Epidermal melanocyte (primary cell): ENCODE data around the gene TTC28.
"Not testable (repeated sequence)": the region's sequence is repeated elsewhere in the genome, so short reads cannot be mapped to it uniquely, and the experiment has no call there.

Source experiments
- DNase-seq: peaks from one replicate; pipeline ENCODE4 v3.0.0; 2011; ENCODE audit warnings: low spot score; ENCODE audit not compliant: insufficient read length

The TTC28 gene

DNA sequence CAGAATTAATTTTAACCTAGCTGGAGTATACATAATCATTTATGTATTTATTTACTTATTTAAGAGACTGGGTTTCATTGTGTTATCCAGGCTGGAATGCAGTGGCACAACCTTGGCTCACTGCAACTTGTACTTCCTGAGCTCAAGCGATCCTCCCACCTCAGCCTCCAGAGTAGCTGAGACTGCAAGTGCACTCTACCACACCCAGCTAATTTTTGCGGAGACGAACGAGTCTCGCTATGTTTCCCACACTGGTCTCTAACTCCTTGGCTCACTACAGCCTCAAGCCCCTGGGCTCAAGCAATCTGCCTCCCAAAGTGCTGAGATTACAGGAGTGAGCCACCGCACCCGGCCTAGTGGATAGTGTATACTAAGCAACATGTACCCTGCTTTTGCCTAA is 1.5 kb downstream of the TTC28 start:
- not testable (repeated sequence) for DNase-seq

DNA sequence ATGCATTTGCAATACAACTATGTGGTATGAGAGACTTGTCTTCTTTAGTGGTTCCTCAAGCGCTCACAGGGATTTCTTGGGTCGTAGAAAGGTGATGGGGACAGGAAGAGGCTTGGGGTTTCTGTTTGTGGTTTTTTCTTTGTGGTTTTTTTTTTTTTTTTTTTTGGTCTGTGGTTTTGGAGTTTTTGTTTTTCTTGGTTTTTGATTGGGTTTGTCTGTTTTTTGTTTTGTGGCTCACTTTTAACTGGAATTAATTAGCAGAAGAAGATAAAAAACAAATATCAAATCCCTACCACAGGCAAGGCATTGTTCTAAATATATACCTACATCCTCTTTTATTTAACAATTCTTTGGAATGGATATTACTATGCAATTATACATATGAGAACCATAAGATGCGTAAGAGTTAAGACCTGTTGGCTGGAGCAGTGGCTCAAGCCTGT is 5.5 kb downstream of the TTC28 start:
- no peak for DNase-seq

DNA sequence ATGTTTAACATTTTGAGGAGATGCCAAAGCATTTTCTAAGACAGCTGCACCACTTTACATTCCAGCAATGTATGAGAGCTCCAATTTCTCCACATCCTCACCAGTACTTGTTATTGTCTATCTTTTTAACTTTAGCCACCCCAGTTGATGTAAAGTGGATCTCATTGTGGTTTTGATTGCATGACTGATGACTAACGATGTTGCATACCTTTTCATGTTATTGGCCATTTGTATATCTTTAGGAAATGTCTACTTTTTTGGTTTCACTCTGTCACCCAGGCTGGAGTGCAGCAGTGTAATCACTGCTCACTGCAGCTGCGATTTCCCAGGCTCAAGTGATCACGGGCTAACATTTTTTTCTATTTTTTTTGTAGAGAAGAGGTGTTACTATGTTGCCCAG is 8.9 kb downstream of the TTC28 start:
- DNase-seq = no peak

DNA sequence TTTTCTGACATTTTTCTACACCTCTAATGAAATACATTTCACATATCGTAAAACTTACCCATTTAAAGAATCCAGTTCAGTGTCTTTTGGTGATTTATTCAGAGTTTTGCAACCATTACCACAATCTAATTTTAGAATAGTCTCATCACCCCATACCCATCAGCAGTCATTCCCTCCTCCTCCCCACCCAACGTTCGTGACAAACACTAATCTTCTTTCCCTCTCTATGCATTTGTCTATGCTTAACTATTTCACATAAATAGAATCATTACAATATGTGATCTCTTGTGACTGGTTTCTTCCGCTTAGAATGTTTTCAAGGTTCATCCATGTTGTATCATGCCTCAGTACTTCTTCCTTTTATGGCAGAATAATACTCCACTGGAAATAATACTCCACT is 9.5 kb downstream of the TTC28 start:
- no peak for DNase-seq

DNA sequence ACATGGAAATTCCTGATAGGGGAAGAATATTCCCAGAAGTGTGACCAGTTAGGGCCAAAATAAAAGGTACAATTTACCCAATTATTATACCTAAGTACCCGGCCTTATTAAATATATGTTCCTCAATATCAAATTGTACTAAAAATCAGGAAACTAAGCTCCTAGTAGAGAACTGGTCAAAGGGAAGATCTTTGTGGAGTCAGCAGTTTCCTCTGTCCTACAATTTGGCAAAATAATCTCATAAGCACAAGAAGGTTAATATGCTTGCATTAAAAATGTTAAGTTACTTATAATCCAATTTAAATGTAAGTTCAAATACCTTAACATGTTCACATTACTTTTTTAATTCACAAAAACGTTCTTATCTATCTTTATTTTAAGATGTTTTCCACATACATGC is 10.3 kb downstream of the TTC28 start:
- DNase-seq = no peak

DNA sequence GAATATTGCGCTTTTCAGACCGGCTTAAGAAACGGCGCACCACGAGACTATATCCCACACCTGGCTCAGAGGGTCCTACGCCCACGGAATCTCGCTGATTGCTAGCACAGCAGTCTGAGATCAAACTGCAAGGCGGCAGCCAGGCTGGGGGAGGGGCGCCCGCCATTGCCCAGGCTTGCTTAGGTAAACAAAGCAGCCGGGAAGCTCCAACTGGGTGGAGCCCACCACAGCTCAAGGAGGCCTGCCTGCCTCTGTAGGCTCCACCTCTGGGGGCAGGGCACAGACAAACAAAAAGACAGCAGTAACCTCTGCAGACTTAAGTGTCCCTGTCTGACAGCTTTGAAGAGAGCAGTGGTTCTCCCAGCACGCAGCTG is 16.1 kb downstream of the TTC28 start:
- DNase-seq = not testable (repeated sequence)

DNA sequence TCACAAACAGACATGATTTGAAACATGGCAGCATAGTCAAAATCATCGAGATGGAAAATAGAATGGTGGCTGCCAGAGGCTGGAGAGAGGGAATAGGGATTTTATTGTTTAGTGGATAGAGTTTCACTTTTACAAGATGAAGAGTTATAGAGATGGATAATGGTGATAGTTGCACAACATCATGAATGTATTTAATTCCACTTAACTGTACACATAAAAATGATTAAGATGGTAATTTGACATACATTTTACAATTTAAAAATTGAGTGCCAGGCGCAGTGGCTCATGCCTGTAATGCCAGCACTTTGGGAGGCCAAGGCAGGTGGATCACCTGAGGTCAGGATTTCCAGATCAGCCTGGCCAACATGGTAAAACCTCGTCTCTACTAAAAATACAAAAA is 21.2 kb downstream of the TTC28 start:
- no peak for DNase-seq

DNA sequence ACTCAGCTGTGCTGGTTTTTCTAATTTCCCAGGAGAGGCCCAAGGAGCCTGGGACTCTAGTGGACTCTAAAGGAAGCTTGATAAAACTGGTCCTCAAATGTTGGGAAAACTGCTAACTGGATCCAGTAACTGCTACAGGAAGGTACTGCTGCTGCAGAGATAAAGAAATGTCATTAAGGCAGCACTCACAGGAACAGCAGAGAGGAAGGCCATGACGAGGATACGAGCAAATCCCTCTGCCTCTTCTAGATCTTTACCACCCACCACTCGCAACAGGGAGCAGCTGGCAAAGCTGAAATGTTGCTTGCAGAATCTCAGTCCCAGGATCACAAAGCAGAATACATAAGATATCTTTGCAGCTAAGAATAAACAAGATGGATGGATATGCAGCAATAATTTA is 23.5 kb downstream of the TTC28 start:
- no peak for DNase-seq

DNA sequence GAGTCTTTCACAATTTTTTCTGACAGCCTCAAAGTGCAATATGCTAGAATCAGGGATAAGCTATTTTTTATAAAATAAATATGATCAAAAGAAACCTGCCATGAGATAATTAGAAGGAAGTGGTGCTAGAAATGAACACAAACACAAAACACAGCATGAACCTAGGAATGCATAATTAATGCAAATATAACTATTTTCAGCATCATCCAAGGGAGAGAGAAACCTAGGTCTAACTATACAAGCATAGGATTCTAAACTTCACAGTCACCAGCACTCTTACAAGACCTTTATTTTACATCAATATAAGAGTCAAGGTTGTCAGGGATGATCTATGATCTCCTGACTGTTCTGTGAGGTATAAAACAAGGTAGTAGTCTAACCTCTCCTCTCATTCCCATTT is 29.2 kb downstream of the TTC28 start:
- DNase-seq = no peak

DNA sequence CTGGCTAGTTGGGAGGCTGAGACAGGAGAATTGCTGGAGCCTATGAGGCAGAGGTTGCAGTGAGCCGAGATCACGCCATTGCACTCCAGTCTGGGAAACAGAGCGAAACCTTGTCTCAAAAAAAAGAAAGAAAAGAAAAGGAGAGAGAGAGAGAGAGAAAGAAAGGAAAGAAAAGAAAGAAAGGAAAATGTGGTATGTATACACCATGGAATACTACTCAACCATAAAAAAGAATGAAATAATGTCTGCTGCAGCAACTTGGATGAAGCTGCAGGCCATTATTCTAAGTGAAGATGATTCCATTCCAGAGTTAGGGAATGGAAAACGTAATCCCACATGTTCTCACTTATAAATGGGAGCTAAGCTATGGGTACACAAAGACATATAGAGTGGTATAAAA is 30.8 kb downstream of the TTC28 start:
- no peak for DNase-seq

DNA sequence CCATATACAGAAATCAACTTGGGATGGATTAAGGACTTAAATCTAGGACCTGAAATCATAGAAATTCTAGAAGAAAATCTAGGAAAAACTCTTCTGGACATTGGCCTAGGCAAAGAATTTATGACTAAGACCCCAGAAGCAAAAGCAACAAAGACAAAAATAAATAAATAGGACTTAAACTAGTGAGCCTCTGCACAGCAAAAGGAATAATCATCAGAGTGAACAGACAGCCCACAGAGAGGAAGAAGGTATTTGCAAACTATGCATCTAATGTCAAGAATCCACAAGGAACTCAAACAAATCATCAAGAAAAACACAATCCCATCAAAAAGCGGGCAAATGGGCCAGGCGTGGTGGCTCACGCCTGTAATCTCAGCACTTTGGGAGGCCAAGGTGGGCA is 32.4 kb downstream of the TTC28 start:
- DNase-seq = no peak

DNA sequence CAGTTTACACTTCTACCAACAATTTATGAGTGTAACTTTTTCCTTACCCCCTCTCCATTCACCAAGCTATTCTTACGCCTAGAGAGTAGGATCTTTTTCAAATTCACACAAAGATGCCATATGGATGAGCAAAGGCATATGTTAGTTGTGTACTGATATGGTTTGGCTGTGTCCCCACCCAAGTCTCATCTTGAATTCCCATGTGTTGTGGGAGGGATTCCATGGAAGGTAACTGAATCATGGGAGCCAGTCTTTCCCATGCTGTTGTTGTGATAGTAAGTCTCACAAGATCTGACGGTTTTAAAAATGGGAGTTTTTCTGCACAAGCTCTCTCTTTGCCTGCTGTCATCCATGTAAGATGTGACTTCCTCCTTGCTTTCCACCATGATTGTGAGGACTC is 40.3 kb downstream of the TTC28 start:
- no peak for DNase-seq

DNA sequence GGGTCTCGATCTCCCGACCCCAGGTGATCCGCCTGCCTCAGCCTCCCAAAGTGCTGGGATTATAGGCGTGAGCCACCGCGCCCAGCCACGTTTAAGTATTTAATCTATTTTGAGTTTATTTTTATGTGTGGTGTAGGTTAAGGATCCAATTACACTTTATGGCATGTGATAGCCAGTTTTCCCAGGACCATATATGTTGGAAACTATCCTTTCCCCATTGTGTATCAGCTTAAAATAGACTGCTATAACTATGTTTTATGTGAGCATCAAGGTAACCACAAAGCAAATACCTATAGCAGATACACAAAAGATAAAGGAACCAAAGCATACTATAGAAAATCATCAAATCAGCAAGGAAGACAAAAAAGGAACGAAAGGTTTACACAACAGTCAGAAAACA is 42.4 kb downstream of the TTC28 start:
- DNase-seq = no peak

DNA sequence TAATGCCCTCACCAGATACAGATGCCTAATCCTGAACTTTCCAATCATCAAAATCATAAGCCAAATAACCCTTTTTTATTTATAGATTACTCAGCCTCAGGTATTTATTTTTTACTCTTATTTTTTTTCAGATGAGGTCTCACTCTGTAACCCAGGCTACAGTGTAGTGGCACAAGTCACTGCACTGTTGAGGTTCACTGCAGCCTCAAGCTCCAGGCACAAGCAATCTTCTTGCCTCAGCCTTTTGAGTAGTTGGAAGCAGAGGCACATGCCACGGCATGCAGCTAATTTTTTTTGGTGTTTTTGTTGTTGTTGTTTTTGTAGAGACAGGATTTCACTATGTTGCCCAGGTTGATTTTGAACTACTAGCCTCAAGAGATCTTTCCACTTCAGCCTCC is 49.5 kb downstream of the TTC28 start:
- DNase-seq = no peak

DNA sequence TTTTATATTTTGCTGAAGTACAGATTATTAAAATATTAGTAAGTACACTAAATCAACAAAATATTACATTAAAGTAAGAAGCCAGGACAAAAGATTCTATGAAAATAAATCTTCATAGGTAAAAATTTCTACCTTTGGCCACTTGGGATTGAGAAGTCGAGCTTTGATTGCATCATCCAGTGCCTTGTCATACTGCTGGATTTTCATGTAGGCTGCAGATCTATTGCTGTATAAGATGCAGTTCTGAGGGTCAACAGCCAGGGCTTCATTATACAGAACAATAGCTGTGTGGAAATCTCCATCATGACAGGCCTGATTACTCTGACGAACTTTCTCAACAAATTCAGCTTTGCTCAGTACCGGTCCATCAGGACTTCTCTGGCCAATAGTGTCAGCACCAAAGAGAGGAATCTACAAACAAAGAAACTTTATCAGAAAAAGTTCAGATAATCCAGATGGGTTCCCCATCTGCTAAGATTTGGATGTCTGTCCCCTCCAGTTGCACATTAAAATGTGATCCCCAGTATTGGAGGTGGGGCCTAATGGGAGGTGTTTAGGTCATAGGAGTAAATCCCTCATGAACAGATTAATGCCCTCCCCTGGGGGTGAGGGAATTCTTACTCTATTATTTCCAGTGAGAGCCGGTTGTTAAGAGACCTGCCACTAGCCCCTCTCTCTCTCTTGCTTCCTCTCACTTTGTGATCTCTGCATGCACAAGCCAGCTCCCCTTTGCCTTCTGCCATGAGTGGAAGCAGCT is 50.0 kb downstream of the TTC28 start:
- no peak for DNase-seq

DNA sequence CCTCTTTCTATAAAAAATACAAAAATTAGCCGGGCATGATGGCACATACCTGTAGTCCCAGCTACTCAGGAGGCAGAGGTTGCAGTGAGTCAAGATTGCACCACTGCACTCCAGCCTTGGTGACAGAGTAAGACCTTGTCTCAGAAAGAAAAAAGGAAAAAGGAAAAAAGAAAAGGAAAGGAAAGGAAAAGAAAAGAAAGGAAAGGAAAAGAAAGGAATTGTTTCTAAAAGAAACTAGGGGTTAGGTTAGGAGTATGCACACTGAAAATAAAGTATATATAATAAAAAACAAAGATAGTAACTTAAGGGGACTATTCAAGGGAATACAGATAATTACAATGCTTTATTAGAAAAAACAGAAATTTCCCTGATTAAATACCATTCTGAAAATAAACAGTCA is 50.9 kb downstream of the TTC28 start:
- DNase-seq = no peak

DNA sequence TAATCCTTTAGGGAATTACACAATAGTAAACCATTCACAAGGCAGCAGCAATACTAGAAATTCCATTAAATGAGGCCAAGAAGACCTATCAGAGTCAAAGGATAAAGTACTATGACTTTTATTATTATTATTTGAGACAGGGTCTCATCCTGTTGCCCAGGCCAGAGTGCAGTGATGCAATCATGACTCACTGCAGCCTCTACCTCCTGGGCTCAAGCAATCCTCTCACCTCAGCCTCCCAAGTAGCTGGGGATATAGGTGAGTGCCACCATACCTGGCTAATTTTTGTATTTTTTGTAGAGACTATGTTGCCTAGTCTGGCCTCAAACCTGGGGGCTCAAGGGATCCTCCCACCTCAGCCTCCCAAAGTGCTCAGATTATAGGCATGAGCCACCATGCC is 51.8 kb downstream of the TTC28 start:
- no peak for DNase-seq

DNA sequence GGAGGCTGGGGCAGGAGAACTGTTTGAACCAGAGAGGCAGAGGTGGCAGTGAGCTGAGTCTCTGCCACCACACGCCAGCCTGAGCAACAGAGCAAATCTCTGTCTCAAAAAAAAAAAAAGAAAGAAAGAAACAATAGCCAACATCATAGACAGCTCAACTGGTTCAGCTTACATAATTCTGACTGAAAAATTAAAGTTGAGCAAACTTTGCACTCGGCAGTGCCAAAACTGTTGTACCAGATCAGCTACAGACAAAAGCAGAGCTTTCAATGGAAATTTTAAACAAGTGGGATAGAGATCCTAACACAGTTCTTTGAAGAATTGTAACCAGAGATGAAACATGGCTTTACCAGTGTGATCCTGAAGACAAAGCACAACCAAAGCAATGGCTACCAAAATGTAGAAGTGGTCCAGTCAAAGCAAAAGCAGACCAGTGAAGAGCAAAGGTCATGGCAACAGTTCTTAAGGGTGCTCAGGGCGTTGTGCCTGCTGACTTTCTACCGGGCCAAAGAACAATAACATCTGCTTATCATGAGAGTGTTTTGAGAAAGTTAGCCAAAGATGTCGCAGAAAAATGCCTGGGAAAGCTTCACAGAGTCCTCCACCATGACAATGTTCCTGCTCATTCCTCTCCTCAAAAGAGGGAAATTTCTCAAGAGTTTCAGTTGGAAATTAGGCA is 59.3 kb downstream of the TTC28 start:
- DNase-seq = no peak

DNA sequence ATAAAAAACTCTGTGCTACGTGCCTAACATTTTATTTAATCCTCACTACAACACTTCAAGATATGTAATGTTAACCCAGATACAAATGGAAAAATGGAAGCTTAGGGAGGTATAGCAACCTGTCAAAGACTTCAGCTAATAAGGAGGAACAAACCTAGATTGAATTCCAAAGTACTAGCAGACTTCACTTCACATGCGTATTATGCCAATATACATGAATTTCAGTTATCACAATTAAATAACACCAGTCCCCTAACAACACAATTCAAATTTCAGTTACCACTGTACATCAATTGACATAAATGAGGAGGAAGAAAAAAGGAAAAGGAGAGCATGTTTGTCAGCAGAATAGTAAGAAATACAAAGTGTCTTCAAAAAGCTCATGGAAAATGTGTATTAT is 60.4 kb downstream of the TTC28 start:
- no peak for DNase-seq

DNA sequence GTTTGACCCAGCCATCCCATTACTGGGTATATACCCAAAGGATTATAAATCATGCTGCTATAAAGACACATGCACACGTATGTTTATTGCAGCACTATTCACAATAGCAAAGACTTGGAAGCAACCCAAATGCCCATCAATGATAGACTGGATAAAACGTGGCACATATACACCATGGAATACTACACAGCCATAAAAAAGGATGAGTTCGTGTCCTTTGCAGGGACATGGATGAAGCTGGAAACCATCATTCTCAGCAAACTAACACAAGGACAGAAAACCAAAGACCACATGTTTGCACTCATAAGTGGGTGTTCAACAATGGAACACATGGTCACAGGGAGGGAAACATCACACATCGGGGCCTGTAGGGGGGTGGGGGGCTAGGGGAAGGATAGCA is 64.2 kb downstream of the TTC28 start:
- DNase-seq = not testable (repeated sequence)

DNA sequence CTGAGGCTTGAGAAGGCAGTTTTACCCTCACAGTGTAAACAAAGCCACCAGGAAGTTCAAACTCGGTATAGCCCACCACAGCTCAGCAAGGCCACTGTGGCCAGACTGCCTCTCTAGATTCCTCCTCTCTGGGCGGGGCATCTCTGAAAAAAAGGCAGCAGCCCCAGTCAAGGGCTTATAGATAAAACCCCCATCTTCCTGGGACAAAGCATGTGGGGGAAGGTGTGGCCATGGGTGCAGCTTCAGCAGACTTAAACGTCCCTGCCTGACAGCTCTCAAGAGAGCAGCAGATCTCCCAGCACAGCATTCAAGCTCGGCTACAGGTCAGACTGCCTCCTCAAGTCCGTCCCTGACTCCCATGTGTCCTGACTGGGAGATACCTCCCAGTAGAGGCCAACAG is 69.7 kb downstream of the TTC28 start:
- no peak for DNase-seq

DNA sequence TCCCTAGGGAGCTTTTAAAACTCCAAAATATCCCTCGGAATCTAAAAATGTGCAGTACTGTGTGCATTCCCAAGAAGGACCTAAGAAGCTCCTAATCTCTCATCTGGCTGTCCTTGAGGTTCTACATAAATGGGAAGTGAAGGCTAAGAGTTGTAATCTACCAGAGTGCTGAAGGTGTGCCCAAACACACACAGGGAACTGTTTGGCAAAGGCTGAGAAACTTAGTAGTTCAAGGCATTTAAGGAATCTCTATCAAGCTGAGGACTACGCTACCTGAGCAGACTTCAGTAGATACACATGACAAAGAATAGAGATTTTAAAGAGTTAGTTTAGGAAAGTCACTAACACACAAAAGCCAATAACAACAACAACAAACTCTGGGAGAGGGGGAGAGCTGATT is 71.1 kb downstream of the TTC28 start:
- no peak for DNase-seq

DNA sequence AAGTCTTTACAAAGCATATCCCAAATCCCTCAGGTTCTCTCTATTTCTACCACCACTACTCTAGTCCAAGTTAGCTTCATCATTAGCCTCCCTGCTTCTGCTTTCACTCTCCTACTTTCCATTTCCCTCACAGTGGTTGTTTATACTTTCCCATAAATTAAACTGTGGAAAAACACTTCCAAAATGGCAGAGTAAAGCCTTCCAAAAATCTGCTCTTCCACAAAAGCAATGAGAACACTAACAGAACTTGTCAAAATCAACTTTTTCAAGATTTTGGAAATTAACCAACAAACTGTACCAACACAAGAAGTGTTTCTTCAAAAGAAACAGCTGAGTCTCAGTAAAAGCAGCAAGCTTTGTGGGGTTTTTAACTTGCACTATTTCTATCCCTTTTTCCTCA is 71.8 kb downstream of the TTC28 start:
- no peak for DNase-seq
